Adrenal gland (tissue), 5 donors: ENCODE measurements around the gene EXD3.

Source experiments
- CTCF ChIP-seq, 6 experiments: fragments of 450-650 bp in 4 of 6; fragments of 200-600 bp in 2 of 6; sonication (generic) in 1 of 6; IDR thresholded peaks; 1 replicate in 5 of 6; 2 replicates in 1 of 6; pipeline versions ENCODE4 v1.5.1 to v1.8.0; 2016 to 2021; ENCODE audit warnings: antibody characterized with exemption in 6 of 6, mild to moderate bottlenecking in 2 of 6, moderate library complexity in 1 of 6
- POLR2A ChIP-seq, 2 donors: fragments of 450-650 bp; IDR thresholded peaks; one replicate each; pipeline ENCODE4 v1.6.1; 2017; ENCODE audit warnings: antibody characterized with exemption in 2 of 2, mild to moderate bottlenecking in 2 of 2, moderate library complexity in 1 of 2
- donor health status: DM: no; HTN: no; CAD: no.

DNA sequence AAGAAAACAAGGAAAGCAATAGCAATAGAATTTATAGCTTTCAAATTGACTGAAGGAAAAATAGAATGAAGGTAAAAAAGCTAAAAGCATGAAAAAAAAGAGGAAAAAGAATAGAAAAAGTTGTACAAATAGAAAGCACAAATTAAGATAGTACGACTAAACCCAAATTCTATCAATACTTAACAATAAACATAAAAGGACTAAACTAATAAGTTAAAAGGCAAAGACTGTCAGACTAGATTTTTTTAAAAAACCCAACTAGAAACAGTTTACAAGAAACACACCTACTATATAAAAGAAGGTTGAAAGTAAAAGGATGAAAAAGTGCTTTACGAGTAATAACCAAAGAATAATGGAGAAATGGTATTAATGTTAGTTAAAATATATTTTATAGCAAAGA lies 86.2 kb downstream of the EXD3 start:
- TF ChIP-seq CTCF (IDR thresholded peaks at IDR 0.05) (no peak), POLR2A (IDR thresholded peaks at IDR 0.05) (no peak)
